Measurements from ENCODE around the gene TMEM263.

GRCh38 chr12:106960443-106960842, 4.7 kb downstream of the TMEM263 start:
- TF ChIP-seq CTCF (IDR thresholded peaks at IDR 0.05) (no peak), RCOR1 (IDR thresholded peaks at IDR 0.05; ENCODE audit: low read depth, low read length) (no peak), JUNB (IDR thresholded peaks at IDR 0.05) (no peak), NFE2L2 (conservative IDR thresholded peaks at IDR 0.05; ENCODE audit: low read length) (no peak), HDAC2 (IDR thresholded peaks at IDR 0.05) (no peak), PBX3 (IDR thresholded peaks at IDR 0.05) (no peak), RAD21 (conservative IDR thresholded peaks at IDR 0.05 in 1 of 2, IDR thresholded peaks at IDR 0.05 in 1 of 2) (no peak), JUN (IDR thresholded peaks at IDR 0.05) (no peak), ZSCAN20 (CRISPR knock-in tag; IDR thresholded peaks at IDR 0.05) (no peak), MAX (IDR thresholded peaks at IDR 0.05) (no peak)
